Lower leg skin (tissue), 3 donors: ENCODE measurements around the gene CFAP65.

Experiments used
- POLR2A ChIP-seq, 2 donors: fragments of 450-650 bp; IDR thresholded peaks; one replicate each; pipeline ENCODE4 v1.6.1; 2016 to 2017; ENCODE audit warnings: antibody characterized with exemption in 2 of 2, mild to moderate bottlenecking in 1 of 2, moderate library complexity in 1 of 2
- TF ChIP-seq, protein P1 (sequence below), 3 donors: fragments of 450-650 bp; IDR thresholded peaks; one replicate each; pipeline ENCODE4 v1.5.1; 2016; ENCODE audit warnings: antibody characterized with exemption in 3 of 3, mild to moderate bottlenecking in 3 of 3, moderate library complexity in 2 of 3

DNA sequence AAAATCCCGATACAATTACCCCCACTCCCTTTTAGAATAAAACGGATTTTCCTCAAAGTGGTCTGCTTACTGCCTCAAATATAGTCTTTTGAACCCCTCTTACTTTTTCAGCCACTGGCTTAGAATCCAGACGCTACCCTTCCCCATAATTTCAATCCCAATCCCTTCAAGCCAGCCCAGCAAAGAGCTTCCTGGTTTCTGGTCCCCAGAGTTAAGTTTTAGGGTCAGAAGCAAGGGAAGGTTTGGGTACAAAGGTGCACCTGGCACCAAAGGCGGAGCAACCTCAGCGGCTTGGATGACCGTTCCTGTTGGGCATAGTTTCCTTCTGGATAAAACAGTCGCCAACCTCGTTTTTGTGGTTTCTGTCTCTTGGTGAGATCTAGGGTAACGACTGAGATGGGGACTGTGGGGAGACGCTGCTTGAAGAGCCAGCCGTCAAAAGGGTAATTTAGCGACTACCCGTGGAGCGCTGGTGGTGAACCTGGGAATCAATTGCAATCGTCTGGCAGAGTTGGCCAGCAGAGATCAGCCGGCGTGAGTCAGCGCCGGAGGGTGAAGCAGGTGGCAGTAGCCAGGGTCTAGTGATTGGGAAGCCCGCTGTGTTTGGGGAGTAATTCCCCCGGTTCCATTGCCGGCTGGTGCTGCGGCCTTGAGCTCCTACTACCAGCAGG is 57.9 kb downstream of the CFAP65 start:
- TF ChIP-seq, protein P1, sequence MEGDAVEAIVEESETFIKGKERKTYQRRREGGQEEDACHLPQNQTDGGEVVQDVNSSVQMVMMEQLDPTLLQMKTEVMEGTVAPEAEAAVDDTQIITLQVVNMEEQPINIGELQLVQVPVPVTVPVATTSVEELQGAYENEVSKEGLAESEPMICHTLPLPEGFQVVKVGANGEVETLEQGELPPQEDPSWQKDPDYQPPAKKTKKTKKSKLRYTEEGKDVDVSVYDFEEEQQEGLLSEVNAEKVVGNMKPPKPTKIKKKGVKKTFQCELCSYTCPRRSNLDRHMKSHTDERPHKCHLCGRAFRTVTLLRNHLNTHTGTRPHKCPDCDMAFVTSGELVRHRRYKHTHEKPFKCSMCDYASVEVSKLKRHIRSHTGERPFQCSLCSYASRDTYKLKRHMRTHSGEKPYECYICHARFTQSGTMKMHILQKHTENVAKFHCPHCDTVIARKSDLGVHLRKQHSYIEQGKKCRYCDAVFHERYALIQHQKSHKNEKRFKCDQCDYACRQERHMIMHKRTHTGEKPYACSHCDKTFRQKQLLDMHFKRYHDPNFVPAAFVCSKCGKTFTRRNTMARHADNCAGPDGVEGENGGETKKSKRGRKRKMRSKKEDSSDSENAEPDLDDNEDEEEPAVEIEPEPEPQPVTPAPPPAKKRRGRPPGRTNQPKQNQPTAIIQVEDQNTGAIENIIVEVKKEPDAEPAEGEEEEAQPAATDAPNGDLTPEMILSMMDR (IDR thresholded peaks at IDR 0.05), result no peak
- TF ChIP-seq POLR2A (IDR thresholded peaks at IDR 0.05), result no peak
